WTC11 (cell line): ENCODE data around the gene FIS1. TPM values are rescaled to one million over a fixed set of nuclear protein-coding genes. Genes with fewer than 3 reads are reported as not detected.
"Not testable (repeated sequence)": the region's sequence is repeated elsewhere in the genome, so short reads cannot be mapped to it uniquely, and the experiment has no call there.

Experiments
- ATAC-seq: fragments of 200-7000 bp; cut with Tn5 transposase; 2 replicates; pipeline ENCODE4 v1.10.0; 2021; ENCODE audit warnings: mild to moderate bottlenecking, moderate library complexity
- CTCF ChIA-PET: fragments of 300-600 bp; sonication (Branson Sonifier 250); formaldehyde crosslinking; loops from one replicate; lab custom pipeline; 2021; ENCODE audit warnings: antibody characterized with exemption; lab: Charles Lee
- POLR2A ChIA-PET: fragments of 350-600 bp; sonication (Branson Sonifier 250); formaldehyde crosslinking; loops from one replicate; lab custom pipeline; 2021; ENCODE audit warnings: antibody characterized with exemption; lab: Charles Lee
- DNase-seq: peaks from one replicate; pipeline ENCODE4 v3.0.0; 2021; ENCODE audit warnings: low spot score
- H3K27ac Mint-ChIP-seq: 2 replicates; pipeline ENCODE4 v1.8.0; 2021; ENCODE audit warnings: mixed read lengths
- H3K27me3 Mint-ChIP-seq: 2 replicates; pipeline ENCODE4 v1.8.0; 2021; ENCODE audit warnings: low read depth, mild to moderate bottlenecking, moderate library complexity, mixed read lengths
- H3K36me3 Mint-ChIP-seq: 2 replicates; pipeline ENCODE4 v1.8.0; 2021; ENCODE audit warnings: mixed read lengths
- H3K4me1 Mint-ChIP-seq: 2 replicates; pipeline ENCODE4 v1.8.0; 2022; ENCODE audit warnings: mixed read lengths
- H3K4me3 Mint-ChIP-seq: 2 replicates; pipeline ENCODE4 v1.8.0; 2021; ENCODE audit warnings: mild to moderate bottlenecking, moderate library complexity, mixed read lengths
- H3K9me3 Mint-ChIP-seq: 2 replicates; pipeline ENCODE4 v1.8.0; 2021; ENCODE audit warnings: mixed read lengths
- AFF4 ChIP-seq: sonication (generic); formaldehyde crosslinking; IDR thresholded peaks from 2 replicates; pipeline ENCODE4 v1.8.1; 2023; ENCODE audit warnings: mild to moderate bottlenecking, missing genetic modification reagents, borderline replicate concordance
- AR ChIP-seq: fragments of 250-450 bp; sonication (Bioruptor Pico); IDR thresholded peaks from 2 replicates; pipeline ENCODE4 v1.9.0; 2021; ENCODE audit warnings: mild to moderate bottlenecking
- ARID4B ChIP-seq: sonication (generic); formaldehyde crosslinking; IDR thresholded peaks from 2 replicates; pipeline ENCODE4 v1.8.0; 2023; ENCODE audit warnings: missing genetic modification reagents, mild to moderate bottlenecking, borderline replicate concordance
- ERG ChIP-seq: fragments of 250-450 bp; sonication (Bioruptor Pico); IDR thresholded peaks from 2 replicates; pipeline ENCODE4 v1.8.0; 2021; ENCODE audit warnings: mild to moderate bottlenecking
- GRHL2 ChIP-seq: fragments of 250-450 bp; sonication (Bioruptor Pico); IDR thresholded peaks from 2 replicates; pipeline ENCODE4 v1.8.0; 2022; ENCODE audit warnings: mild to moderate bottlenecking, moderate library complexity; ENCODE audit not compliant: insufficient replicate concordance, severe bottlenecking
- GTF2I ChIP-seq: fragments of 250-450 bp; sonication (Bioruptor Pico); conservative IDR thresholded peaks from 2 replicates; pipeline ENCODE4 v1.4.0; 2021; ENCODE audit warnings: mild to moderate bottlenecking
- ZNF121 ChIP-seq: sonication (generic); formaldehyde crosslinking; IDR thresholded peaks from 2 replicates; pipeline ENCODE4 v1.8.0; 2023; ENCODE audit warnings: missing genetic modification reagents
- total RNA-seq: library from RNA; stranded (reverse); gene quantifications from 3 replicates; pipeline ENCODE4 v1.2.3, GENCODE V29; 2021

FIS1 gene
- total RNA-seq, 1 experiment from 2014 or later: 123 TPM

- TF ChIP-seq AFF4 (CRISPR knock-in tag): 0 out of 2 replicates have a peak, but pooled peaks have one; percentile 65
- no peak for TF ChIP-seq ERG (CRISPR knock-in tag)
- TF ChIP-seq GRHL2 (CRISPR knock-in tag): no peak
- peak; percentile 18; the same call in 1 of the 2 replicates for TF ChIP-seq ARID4B (CRISPR knock-in tag)
Measured at GRCh38 chr7:101294039-101294831, 49.4 kb upstream of the FIS1 start (continued).

- CTCF ChIA-PET: interaction anchor here (0.7 to 4.2 kb wide), 16 partner anchors 11 to 404 kb away, joined by 3 to 23 read pairs (median 4); partner anchors contain the start of genes COL26A1, IFT22, PLOD3 and SERPINE1
- POLR2A ChIA-PET: interaction anchor here (0.5 to 2.4 kb wide), 7 partner anchors 9 to 864 kb away, joined by 3 to 19 read pairs (median 8); no protein-coding TSS in a partner anchor
- peak overlapping the region; percentile 16 for H3K4me3 Mint-ChIP-seq
- H3K9me3 Mint-ChIP-seq, ATAC-seq, DNase-seq, H3K36me3 Mint-ChIP-seq, H3K27me3 Mint-ChIP-seq: not testable (repeated sequence)
- H3K27ac Mint-ChIP-seq: peak overlapping the region; percentile 99
- peaks cover 65% of the 10 kb centered on the region for H3K4me1 Mint-ChIP-seq
- TF ChIP-seq ZNF121 (peak; percentile 89), GTF2I (peak; percentile 60; the same call in 1 of the 2 replicates), AR (peak; percentile 47; the same call in 1 of the 2 replicates)
Measured at GRCh38 chr7:101293069-101294021, 48.5 kb upstream of the FIS1 start.

- H3K4me3 Mint-ChIP-seq, ATAC-seq, H3K9me3 Mint-ChIP-seq, H3K27me3 Mint-ChIP-seq, DNase-seq, H3K36me3 Mint-ChIP-seq: not testable (repeated sequence)
- peak overlapping the region; percentile 99 for H3K27ac Mint-ChIP-seq
- ChIA-PET POLR2A (interaction anchor here (0.6 to 2.4 kb wide), 5 partner anchors 10 to 798 kb away, joined by 4 to 19 read pairs (median 9); no protein-coding TSS in a partner anchor), CTCF (interaction anchor here (0.7 to 3.9 kb wide), 9 partner anchors 11 to 403 kb away, joined by 3 to 23 read pairs (median 3); partner anchors contain the start of genes PLOD3, SERPINE1, UFSP1 and ZNHIT1)
- H3K4me1 Mint-ChIP-seq: peaks cover 61% of the 10 kb centered on the region
Measured at GRCh38 chr7:101292566-101292965, 47.7 kb upstream of the FIS1 start.
